Measurements from ENCODE around the gene SMYD3.
"Not testable (repeated sequence)": the region's sequence is repeated elsewhere in the genome, so short reads cannot be mapped to it uniquely, and the experiment has no call there.

Gene SMYD3

GRCh38 chr1:245751726-245752470, 755.2 kb downstream of the SMYD3 start:
- DNase-seq (ENCODE audit: low read depth, low spot score) = no peak
- Histone ChIP-seq H3K4me1 (ENCODE audit: insufficient read depth, insufficient read length) (peaks cover 8% of the 10 kb centered on the region), H3K36me3 (ENCODE audit: insufficient read depth, insufficient read length, low read length) (no peaks in the 10 kb centered on the region), H3K9ac (ENCODE audit: insufficient read length, low read depth) (no peak overlapping the region), H3K9me3 (ENCODE audit: insufficient read depth, low read length) (peaks cover 10% of the 10 kb centered on the region), H3K4me3 (ENCODE audit: insufficient read length, low read depth) (no peak overlapping the region), H3K27me3 (ENCODE audit: insufficient read depth, insufficient read length) (no peaks in the 10 kb centered on the region)
- no peak for TF ChIP-seq ZNF274 (IDR thresholded peaks at IDR 0.05; ENCODE audit: low read depth, low read length)
- no peak for TF ChIP-seq SUZ12 (IDR thresholded peaks at IDR 0.05; ENCODE audit: extremely low read depth, insufficient read depth, insufficient read length)
- no peak for TF ChIP-seq YY1 (IDR thresholded peaks at IDR 0.05; ENCODE audit: insufficient read depth, insufficient read length)

GRCh38 chr1:245751116-245751515, 756.0 kb downstream of the SMYD3 start:
- Histone ChIP-seq H3K4me3 (ENCODE audit: insufficient read length, low read depth) (no peak overlapping the region), H3K9me3 (ENCODE audit: insufficient read depth, low read length) (peaks cover 10% of the 10 kb centered on the region), H3K4me1 (ENCODE audit: insufficient read depth, insufficient read length) (peaks cover 8% of the 10 kb centered on the region), H3K27me3 (ENCODE audit: insufficient read depth, insufficient read length) (no peaks in the 10 kb centered on the region), H3K36me3 (ENCODE audit: insufficient read depth, insufficient read length, low read length) (no peaks in the 10 kb centered on the region), H3K9ac (ENCODE audit: insufficient read length, low read depth) (no peak overlapping the region)
- no peak for TF ChIP-seq YY1 (IDR thresholded peaks at IDR 0.05; ENCODE audit: insufficient read depth, insufficient read length)
- no peak for TF ChIP-seq SUZ12 (IDR thresholded peaks at IDR 0.05; ENCODE audit: extremely low read depth, insufficient read depth, insufficient read length)
- no peak for TF ChIP-seq ZNF274 (IDR thresholded peaks at IDR 0.05; ENCODE audit: low read depth, low read length)
- DNase-seq (ENCODE audit: low read depth, low spot score) = no peak

- no peak for TF ChIP-seq SUZ12 (IDR thresholded peaks at IDR 0.05; ENCODE audit: extremely low read depth, insufficient read depth, insufficient read length)
- TF ChIP-seq ZNF274 (IDR thresholded peaks at IDR 0.05; ENCODE audit: low read depth, low read length) = no peak
- no peak for TF ChIP-seq YY1 (IDR thresholded peaks at IDR 0.05; ENCODE audit: insufficient read depth, insufficient read length)
- Histone ChIP-seq H3K9ac (ENCODE audit: insufficient read length, low read depth) (no peak overlapping the region), H3K4me3 (ENCODE audit: insufficient read length, low read depth) (no peak overlapping the region), H3K36me3 (ENCODE audit: insufficient read depth, insufficient read length, low read length) (no peaks in the 10 kb centered on the region), H3K27me3 (ENCODE audit: insufficient read depth, insufficient read length) (no peaks in the 10 kb centered on the region), H3K4me1 (ENCODE audit: insufficient read depth, insufficient read length) (peaks cover 8% of the 10 kb centered on the region), H3K9me3 (ENCODE audit: insufficient read depth, low read length) (peaks cover 1% of the 10 kb centered on the region)
- no peak for DNase-seq (ENCODE audit: low read depth, low spot score)
These were observed 756.8 kb downstream of the SMYD3 start for GRCh38 chr1:245750261-245750660.

GRCh38 chr1:245749053-245749452, 758.0 kb downstream of the SMYD3 start:
- H3K36me3 ChIP-seq (ENCODE audit: insufficient read depth, insufficient read length, low read length) = no peaks in the 10 kb centered on the region
- H3K4me1 ChIP-seq (ENCODE audit: insufficient read depth, insufficient read length) = peaks cover 8% of the 10 kb centered on the region
- no peak overlapping the region for H3K9ac ChIP-seq (ENCODE audit: insufficient read length, low read depth)
- no peak for DNase-seq (ENCODE audit: low read depth, low spot score)
- H3K4me3 ChIP-seq (ENCODE audit: insufficient read length, low read depth) = no peak overlapping the region
- no peaks in the 10 kb centered on the region for H3K9me3 ChIP-seq (ENCODE audit: insufficient read depth, low read length)
- TF ChIP-seq ZNF274 (IDR thresholded peaks at IDR 0.05; ENCODE audit: low read depth, low read length) (no peak), SUZ12 (IDR thresholded peaks at IDR 0.05; ENCODE audit: extremely low read depth, insufficient read depth, insufficient read length) (no peak), YY1 (IDR thresholded peaks at IDR 0.05; ENCODE audit: insufficient read depth, insufficient read length) (no peak)
- H3K27me3 ChIP-seq (ENCODE audit: insufficient read depth, insufficient read length) = no peaks in the 10 kb centered on the region

GRCh38 chr1:245748646-245749045, 758.4 kb downstream of the SMYD3 start:
- Histone ChIP-seq H3K27me3 (ENCODE audit: insufficient read depth, insufficient read length) (no peaks in the 10 kb centered on the region), H3K4me3 (ENCODE audit: insufficient read length, low read depth) (no peak overlapping the region), H3K36me3 (ENCODE audit: insufficient read depth, insufficient read length, low read length) (no peaks in the 10 kb centered on the region), H3K9ac (ENCODE audit: insufficient read length, low read depth) (no peak overlapping the region), H3K4me1 (ENCODE audit: insufficient read depth, insufficient read length) (peaks cover 8% of the 10 kb centered on the region), H3K9me3 (ENCODE audit: insufficient read depth, low read length) (no peaks in the 10 kb centered on the region)
- no peak for DNase-seq (ENCODE audit: low read depth, low spot score)
- TF ChIP-seq SUZ12 (IDR thresholded peaks at IDR 0.05; ENCODE audit: extremely low read depth, insufficient read depth, insufficient read length) (no peak), ZNF274 (IDR thresholded peaks at IDR 0.05; ENCODE audit: low read depth, low read length) (no peak), YY1 (IDR thresholded peaks at IDR 0.05; ENCODE audit: insufficient read depth, insufficient read length) (no peak)

- no peak for DNase-seq (ENCODE audit: low read depth, low spot score)
- TF ChIP-seq YY1 (IDR thresholded peaks at IDR 0.05; ENCODE audit: insufficient read depth, insufficient read length) (no peak), SUZ12 (IDR thresholded peaks at IDR 0.05; ENCODE audit: extremely low read depth, insufficient read depth, insufficient read length) (no peak), ZNF274 (IDR thresholded peaks at IDR 0.05; ENCODE audit: low read depth, low read length) (no peak)
- Histone ChIP-seq H3K4me3 (ENCODE audit: insufficient read length, low read depth) (no peak overlapping the region), H3K9me3 (ENCODE audit: insufficient read depth, low read length) (no peaks in the 10 kb centered on the region), H3K4me1 (ENCODE audit: insufficient read depth, insufficient read length) (peaks cover 8% of the 10 kb centered on the region), H3K36me3 (ENCODE audit: insufficient read depth, insufficient read length, low read length) (no peaks in the 10 kb centered on the region), H3K27me3 (ENCODE audit: insufficient read depth, insufficient read length) (no peaks in the 10 kb centered on the region), H3K9ac (ENCODE audit: insufficient read length, low read depth) (no peak overlapping the region)
These were observed 758.8 kb downstream of the SMYD3 start for GRCh38 chr1:245748240-245748639.

- DNase-seq (ENCODE audit: low read depth, low spot score) = no peak
- Histone ChIP-seq H3K9ac (ENCODE audit: insufficient read length, low read depth) (no peak overlapping the region), H3K27me3 (ENCODE audit: insufficient read depth, insufficient read length) (no peaks in the 10 kb centered on the region), H3K4me3 (ENCODE audit: insufficient read length, low read depth) (no peak overlapping the region), H3K4me1 (ENCODE audit: insufficient read depth, insufficient read length) (no peaks in the 10 kb centered on the region), H3K36me3 (ENCODE audit: insufficient read depth, insufficient read length, low read length) (no peaks in the 10 kb centered on the region), H3K9me3 (ENCODE audit: insufficient read depth, low read length) (no peaks in the 10 kb centered on the region)
- TF ChIP-seq YY1 (IDR thresholded peaks at IDR 0.05; ENCODE audit: insufficient read depth, insufficient read length) = no peak
These were observed 764.2 kb downstream of the SMYD3 start for GRCh38 chr1:245742896-245743295.

GRCh38 chr1:245740336-245740735, 766.7 kb downstream of the SMYD3 start:
- not testable (repeated sequence) for H3K4me3 ChIP-seq (ENCODE audit: insufficient read length, low read depth); H3K9me3 ChIP-seq (ENCODE audit: insufficient read depth, low read length); H3K4me1 ChIP-seq (ENCODE audit: insufficient read depth, insufficient read length); H3K27me3 ChIP-seq (ENCODE audit: insufficient read depth, insufficient read length); H3K9ac ChIP-seq (ENCODE audit: insufficient read length, low read depth); H3K36me3 ChIP-seq (ENCODE audit: insufficient read depth, insufficient read length, low read length); DNase-seq (ENCODE audit: low read depth, low spot score)
